HG03342 (cell line): Measurements from ENCODE around the gene NUP93.
"Not testable (repeated sequence)": the region's sequence is repeated elsewhere in the genome, so short reads cannot be mapped to it uniquely, and the experiment has no call there.

Experiments
- ATAC-seq: cut with Tn5 transposase; IDR thresholded peaks from one replicate; pipeline ENCODE4 v1.9.1; 2021; ENCODE audit warnings: mild to moderate bottlenecking, moderate library complexity; ENCODE audit not compliant: unreplicated experiment

Gene NUP93

GRCh38 chr16:56810954-56811353 lies 81.0 kb downstream of the NUP93 start:
- no peak for ATAC-seq

GRCh38 chr16:56811602-56812001 lies 81.7 kb downstream of the NUP93 start:
- not testable (repeated sequence) for ATAC-seq

- ATAC-seq = no peak
Observed at GRCh38 chr16:56812884-56813283, 83.0 kb downstream of the NUP93 start.

- no peak for ATAC-seq
Observed at GRCh38 chr16:56814537-56815432, 84.9 kb downstream of the NUP93 start.

GRCh38 chr16:56815721-56816120 lies 85.8 kb downstream of the NUP93 start:
- no peak for ATAC-seq

- no peak for ATAC-seq
Observed at GRCh38 chr16:56817056-56817455, 87.1 kb downstream of the NUP93 start.

- no peak for ATAC-seq
Observed at GRCh38 chr16:56817938-56818337, 88.0 kb downstream of the NUP93 start.

GRCh38 chr16:56823081-56823733 lies 93.3 kb downstream of the NUP93 start:
- ATAC-seq = no peak

- ATAC-seq = no peak
Observed at GRCh38 chr16:56824331-56824730, 94.4 kb downstream of the NUP93 start.

- ATAC-seq = no peak
Observed at GRCh38 chr16:56824804-56825203, 94.9 kb downstream of the NUP93 start.

- ATAC-seq = no peak
Observed at GRCh38 chr16:56825826-56826225, 95.9 kb downstream of the NUP93 start.

GRCh38 chr16:56828647-56829046 lies 98.7 kb downstream of the NUP93 start:
- no peak for ATAC-seq

- no peak for ATAC-seq
Observed at GRCh38 chr16:56830669-56831068, 100.7 kb downstream of the NUP93 start.

- ATAC-seq = no peak
Observed at GRCh38 chr16:56832768-56833167, 102.8 kb downstream of the NUP93 start.

- no peak for ATAC-seq
Observed at GRCh38 chr16:56833243-56833970, 103.5 kb downstream of the NUP93 start.

- ATAC-seq = no peak
Observed at GRCh38 chr16:56835320-56835719, 105.4 kb downstream of the NUP93 start.

GRCh38 chr16:56836410-56837230 lies 106.7 kb downstream of the NUP93 start:
- no peak for ATAC-seq

- no peak for ATAC-seq
Observed at GRCh38 chr16:56838622-56839337, 108.9 kb downstream of the NUP93 start.

- no peak for ATAC-seq
Observed at GRCh38 chr16:56841233-56841632, 111.3 kb downstream of the NUP93 start.

GRCh38 chr16:56841659-56842058 lies 111.7 kb downstream of the NUP93 start:
- no peak for ATAC-seq
